ENCODE results near the gene IL1RAPL1. TPM values are rescaled to one million over a fixed set of nuclear protein-coding genes. Genes with fewer than 3 reads are reported as not detected.

The IL1RAPL1 gene
- total and polyA plus RNA-seq, 2 experiments from 2014 or later: 0.18 to 0.49 TPM

- TF ChIP-seq, protein P1, sequence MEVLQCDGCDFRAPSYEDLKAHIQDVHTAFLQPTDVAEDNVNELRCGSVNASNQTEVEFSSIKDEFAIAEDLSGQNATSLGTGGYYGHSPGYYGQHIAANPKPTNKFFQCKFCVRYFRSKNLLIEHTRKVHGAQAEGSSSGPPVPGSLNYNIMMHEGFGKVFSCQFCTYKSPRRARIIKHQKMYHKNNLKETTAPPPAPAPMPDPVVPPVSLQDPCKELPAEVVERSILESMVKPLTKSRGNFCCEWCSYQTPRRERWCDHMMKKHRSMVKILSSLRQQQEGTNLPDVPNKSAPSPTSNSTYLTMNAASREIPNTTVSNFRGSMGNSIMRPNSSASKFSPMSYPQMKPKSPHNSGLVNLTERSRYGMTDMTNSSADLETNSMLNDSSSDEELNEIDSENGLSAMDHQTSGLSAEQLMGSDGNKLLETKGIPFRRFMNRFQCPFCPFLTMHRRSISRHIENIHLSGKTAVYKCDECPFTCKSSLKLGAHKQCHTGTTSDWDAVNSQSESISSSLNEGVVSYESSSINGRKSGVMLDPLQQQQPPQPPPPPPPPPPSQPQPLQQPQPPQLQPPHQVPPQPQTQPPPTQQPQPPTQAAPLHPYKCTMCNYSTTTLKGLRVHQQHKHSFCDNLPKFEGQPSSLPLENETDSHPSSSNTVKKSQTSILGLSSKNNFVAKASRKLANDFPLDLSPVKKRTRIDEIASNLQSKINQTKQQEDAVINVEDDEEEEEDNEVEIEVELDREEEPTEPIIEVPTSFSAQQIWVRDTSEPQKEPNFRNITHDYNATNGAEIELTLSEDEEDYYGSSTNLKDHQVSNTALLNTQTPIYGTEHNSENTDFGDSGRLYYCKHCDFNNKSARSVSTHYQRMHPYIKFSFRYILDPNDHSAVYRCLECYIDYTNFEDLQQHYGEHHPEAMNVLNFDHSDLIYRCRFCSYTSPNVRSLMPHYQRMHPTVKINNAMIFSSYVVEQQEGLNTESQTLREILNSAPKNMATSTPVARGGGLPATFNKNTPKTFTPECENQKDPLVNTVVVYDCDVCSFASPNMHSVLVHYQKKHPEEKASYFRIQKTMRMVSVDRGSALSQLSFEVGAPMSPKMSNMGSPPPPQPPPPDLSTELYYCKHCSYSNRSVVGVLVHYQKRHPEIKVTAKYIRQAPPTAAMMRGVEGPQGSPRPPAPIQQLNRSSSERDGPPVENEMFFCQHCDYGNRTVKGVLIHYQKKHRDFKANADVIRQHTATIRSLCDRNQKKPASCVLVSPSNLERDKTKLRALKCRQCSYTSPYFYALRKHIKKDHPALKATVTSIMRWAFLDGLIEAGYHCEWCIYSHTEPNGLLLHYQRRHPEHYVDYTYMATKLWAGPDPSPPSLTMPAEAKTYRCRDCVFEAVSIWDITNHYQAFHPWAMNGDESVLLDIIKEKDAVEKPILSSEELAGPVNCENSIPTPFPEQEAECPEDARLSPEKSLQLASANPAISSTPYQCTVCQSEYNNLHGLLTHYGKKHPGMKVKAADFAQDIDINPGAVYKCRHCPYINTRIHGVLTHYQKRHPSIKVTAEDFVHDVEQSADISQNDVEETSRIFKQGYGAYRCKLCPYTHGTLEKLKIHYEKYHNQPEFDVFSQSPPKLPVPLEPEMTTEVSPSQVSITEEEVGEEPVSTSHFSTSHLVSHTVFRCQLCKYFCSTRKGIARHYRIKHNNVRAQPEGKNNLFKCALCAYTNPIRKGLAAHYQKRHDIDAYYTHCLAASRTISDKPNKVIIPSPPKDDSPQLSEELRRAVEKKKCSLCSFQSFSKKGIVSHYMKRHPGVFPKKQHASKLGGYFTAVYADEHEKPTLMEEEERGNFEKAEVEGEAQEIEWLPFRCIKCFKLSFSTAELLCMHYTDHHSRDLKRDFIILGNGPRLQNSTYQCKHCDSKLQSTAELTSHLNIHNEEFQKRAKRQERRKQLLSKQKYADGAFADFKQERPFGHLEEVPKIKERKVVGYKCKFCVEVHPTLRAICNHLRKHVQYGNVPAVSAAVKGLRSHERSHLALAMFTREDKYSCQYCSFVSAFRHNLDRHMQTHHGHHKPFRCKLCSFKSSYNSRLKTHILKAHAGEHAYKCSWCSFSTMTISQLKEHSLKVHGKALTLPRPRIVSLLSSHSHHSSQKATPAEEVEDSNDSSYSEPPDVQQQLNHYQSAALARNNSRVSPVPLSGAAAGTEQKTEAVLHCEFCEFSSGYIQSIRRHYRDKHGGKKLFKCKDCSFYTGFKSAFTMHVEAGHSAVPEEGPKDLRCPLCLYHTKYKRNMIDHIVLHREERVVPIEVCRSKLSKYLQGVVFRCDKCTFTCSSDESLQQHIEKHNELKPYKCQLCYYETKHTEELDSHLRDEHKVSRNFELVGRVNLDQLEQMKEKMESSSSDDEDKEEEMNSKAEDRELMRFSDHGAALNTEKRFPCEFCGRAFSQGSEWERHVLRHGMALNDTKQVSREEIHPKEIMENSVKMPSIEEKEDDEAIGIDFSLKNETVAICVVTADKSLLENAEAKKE (CRISPR knock-in tag; IDR thresholded peaks at IDR 0.05): no peak
- TF ChIP-seq, protein P2, sequence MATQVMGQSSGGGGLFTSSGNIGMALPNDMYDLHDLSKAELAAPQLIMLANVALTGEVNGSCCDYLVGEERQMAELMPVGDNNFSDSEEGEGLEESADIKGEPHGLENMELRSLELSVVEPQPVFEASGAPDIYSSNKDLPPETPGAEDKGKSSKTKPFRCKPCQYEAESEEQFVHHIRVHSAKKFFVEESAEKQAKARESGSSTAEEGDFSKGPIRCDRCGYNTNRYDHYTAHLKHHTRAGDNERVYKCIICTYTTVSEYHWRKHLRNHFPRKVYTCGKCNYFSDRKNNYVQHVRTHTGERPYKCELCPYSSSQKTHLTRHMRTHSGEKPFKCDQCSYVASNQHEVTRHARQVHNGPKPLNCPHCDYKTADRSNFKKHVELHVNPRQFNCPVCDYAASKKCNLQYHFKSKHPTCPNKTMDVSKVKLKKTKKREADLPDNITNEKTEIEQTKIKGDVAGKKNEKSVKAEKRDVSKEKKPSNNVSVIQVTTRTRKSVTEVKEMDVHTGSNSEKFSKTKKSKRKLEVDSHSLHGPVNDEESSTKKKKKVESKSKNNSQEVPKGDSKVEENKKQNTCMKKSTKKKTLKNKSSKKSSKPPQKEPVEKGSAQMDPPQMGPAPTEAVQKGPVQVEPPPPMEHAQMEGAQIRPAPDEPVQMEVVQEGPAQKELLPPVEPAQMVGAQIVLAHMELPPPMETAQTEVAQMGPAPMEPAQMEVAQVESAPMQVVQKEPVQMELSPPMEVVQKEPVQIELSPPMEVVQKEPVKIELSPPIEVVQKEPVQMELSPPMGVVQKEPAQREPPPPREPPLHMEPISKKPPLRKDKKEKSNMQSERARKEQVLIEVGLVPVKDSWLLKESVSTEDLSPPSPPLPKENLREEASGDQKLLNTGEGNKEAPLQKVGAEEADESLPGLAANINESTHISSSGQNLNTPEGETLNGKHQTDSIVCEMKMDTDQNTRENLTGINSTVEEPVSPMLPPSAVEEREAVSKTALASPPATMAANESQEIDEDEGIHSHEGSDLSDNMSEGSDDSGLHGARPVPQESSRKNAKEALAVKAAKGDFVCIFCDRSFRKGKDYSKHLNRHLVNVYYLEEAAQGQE (IDR thresholded peaks at IDR 0.05; ENCODE audit: unreplicated experiment): no peak
- TF ChIP-seq JUNB (IDR thresholded peaks at IDR 0.05; ENCODE audit: unreplicated experiment) (no peak), CREB1 (CRISPR knock-in tag; IDR thresholded peaks at IDR 0.05; ENCODE audit: low read depth) (no peak), STAT1 (IDR thresholded peaks at IDR 0.05; ENCODE audit: unreplicated experiment) (no peak), EZH2 (IDR thresholded peaks at IDR 0.05; ENCODE audit: low read depth, unreplicated experiment) (no peak)
- TF ChIP-seq, protein P3, sequence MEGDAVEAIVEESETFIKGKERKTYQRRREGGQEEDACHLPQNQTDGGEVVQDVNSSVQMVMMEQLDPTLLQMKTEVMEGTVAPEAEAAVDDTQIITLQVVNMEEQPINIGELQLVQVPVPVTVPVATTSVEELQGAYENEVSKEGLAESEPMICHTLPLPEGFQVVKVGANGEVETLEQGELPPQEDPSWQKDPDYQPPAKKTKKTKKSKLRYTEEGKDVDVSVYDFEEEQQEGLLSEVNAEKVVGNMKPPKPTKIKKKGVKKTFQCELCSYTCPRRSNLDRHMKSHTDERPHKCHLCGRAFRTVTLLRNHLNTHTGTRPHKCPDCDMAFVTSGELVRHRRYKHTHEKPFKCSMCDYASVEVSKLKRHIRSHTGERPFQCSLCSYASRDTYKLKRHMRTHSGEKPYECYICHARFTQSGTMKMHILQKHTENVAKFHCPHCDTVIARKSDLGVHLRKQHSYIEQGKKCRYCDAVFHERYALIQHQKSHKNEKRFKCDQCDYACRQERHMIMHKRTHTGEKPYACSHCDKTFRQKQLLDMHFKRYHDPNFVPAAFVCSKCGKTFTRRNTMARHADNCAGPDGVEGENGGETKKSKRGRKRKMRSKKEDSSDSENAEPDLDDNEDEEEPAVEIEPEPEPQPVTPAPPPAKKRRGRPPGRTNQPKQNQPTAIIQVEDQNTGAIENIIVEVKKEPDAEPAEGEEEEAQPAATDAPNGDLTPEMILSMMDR (conservative IDR thresholded peaks at IDR 0.05; ENCODE audit: low read depth in 2 of 2): no peak
Observed at GRCh38 chrX:28988246-28988645, 401.0 kb downstream of the IL1RAPL1 start (continued).

Measured in GM23338 (cell line).